RWPE2 (cell line): ENCODE results near the gene FOXF1.

Experiments used
- ATAC-seq: fragments of 200-7000 bp; cut with Tn5 transposase; 3 replicates; pipeline ENCODE4 v1.9.1; 2021; ENCODE audit warnings: low read depth
- DNase-seq: peaks from one replicate; pipeline ENCODE4 v3.0.0-alpha.2; 2020; ENCODE audit warnings: low spot score
- H3K27ac ChIP-seq: fragments of 450-650 bp; 2 replicates; pipeline ENCODE4 v1.5.1; 2017; ENCODE audit warnings: mild to moderate bottlenecking; ENCODE audit not compliant: poor library complexity, severe bottlenecking
- H3K27me3 ChIP-seq: fragments of 250-450 bp; sonication (Bioruptor Pico); 2 replicates; pipeline ENCODE4 v1.5.1; 2021; ENCODE audit warnings: mild to moderate bottlenecking, moderate library complexity; ENCODE audit not compliant: insufficient read depth, poor library complexity, severe bottlenecking
- H3K36me3 ChIP-seq: fragments of 250-450 bp; sonication (Bioruptor Pico); 2 replicates; pipeline ENCODE4 v1.5.1; 2020; ENCODE audit warnings: low read depth, mild to moderate bottlenecking, moderate library complexity
- H3K4me1 ChIP-seq: fragments of 250-450 bp; sonication (Bioruptor Pico); 2 replicates; pipeline ENCODE4 v1.5.1; 2021; ENCODE audit warnings: mild to moderate bottlenecking, moderate library complexity; ENCODE audit not compliant: insufficient read depth, poor library complexity, severe bottlenecking
- H3K4me3 ChIP-seq: fragments of 250-450 bp; sonication (Bioruptor Pico); 2 replicates; pipeline ENCODE4 v1.5.1; 2021; ENCODE audit warnings: mild to moderate bottlenecking, moderate library complexity; ENCODE audit not compliant: severe bottlenecking
- H3K9me3 ChIP-seq: fragments of 250-450 bp; sonication (Bioruptor Pico); 2 replicates; pipeline ENCODE4 v1.5.1; 2021; ENCODE audit warnings: mild to moderate bottlenecking, moderate library complexity; ENCODE audit not compliant: severe bottlenecking
- CTCF ChIP-seq: fragments of 450-650 bp; IDR thresholded peaks from one replicate; pipeline ENCODE4 v1.5.1; 2017; ENCODE audit warnings: mild to moderate bottlenecking, moderate library complexity; ENCODE audit not compliant: poor library complexity, severe bottlenecking

FOXF1 gene

GRCh38 chr16:86510465-86511261 is at the start of gene FOXF1:
FOXF1 (plus strand) TSS chr16:86510527; CDS start chr16:86510570, 43 bp downstream.
- ATAC-seq (no peak), DNase-seq (no peak)
- Histone ChIP-seq H3K9me3 (no peaks in the 10 kb centered on the region), H3K4me1 (no peaks in the 10 kb centered on the region), H3K4me3 (peak within 1 kb of the TSS; percentile 23), H3K27ac (no peak within 1 kb of the TSS), H3K36me3 (no peaks in the 10 kb centered on the region), H3K27me3 (peaks cover 99% of the 10 kb centered on the region)
- TF ChIP-seq CTCF, result no peak

- Histone ChIP-seq H3K27ac (no peak overlapping the region), H3K4me1 (no peaks in the 10 kb centered on the region), H3K27me3 (peaks cover 40% of the 10 kb centered on the region), H3K4me3 (no peak overlapping the region), H3K9me3 (no peaks in the 10 kb centered on the region), H3K36me3 (no peaks in the 10 kb centered on the region)
- DNase-seq (no peak), ATAC-seq (no peak)
- no peak for TF ChIP-seq CTCF
Observed at GRCh38 chr16:86461037-86461436, 49.3 kb upstream of the FOXF1 start.

- no peak overlapping the region for H3K27ac ChIP-seq
- DNase-seq (no peak), ATAC-seq (no peak)
- TF ChIP-seq CTCF, result no peak
- peaks cover 29% of the 10 kb centered on the region for H3K27me3 ChIP-seq
- H3K36me3 ChIP-seq, result no peaks in the 10 kb centered on the region
- H3K9me3 ChIP-seq, result no peaks in the 10 kb centered on the region
- H3K4me1 ChIP-seq, result no peaks in the 10 kb centered on the region
- no peak overlapping the region for H3K4me3 ChIP-seq
Observed at GRCh38 chr16:86462334-86463084, 47.8 kb upstream of the FOXF1 start.

- ATAC-seq (no peak), DNase-seq (no peak)
- no peak for TF ChIP-seq CTCF
- H3K36me3 ChIP-seq, result no peaks in the 10 kb centered on the region
- H3K27me3 ChIP-seq, result peaks cover 22% of the 10 kb centered on the region
- H3K4me1 ChIP-seq, result no peaks in the 10 kb centered on the region
- H3K27ac ChIP-seq, result no peak overlapping the region
- no peak overlapping the region for H3K4me3 ChIP-seq
- no peaks in the 10 kb centered on the region for H3K9me3 ChIP-seq
Observed at GRCh38 chr16:86464044-86464443, 46.3 kb upstream of the FOXF1 start.

- no peak overlapping the region for H3K27ac ChIP-seq
- H3K9me3 ChIP-seq, result no peaks in the 10 kb centered on the region
- peaks cover 22% of the 10 kb centered on the region for H3K27me3 ChIP-seq
- TF ChIP-seq CTCF, result no peak
- no peaks in the 10 kb centered on the region for H3K36me3 ChIP-seq
- no peak overlapping the region for H3K4me3 ChIP-seq
- DNase-seq (no peak), ATAC-seq (no peak)
- H3K4me1 ChIP-seq, result no peaks in the 10 kb centered on the region
Observed at GRCh38 chr16:86465434-86465833, 44.9 kb upstream of the FOXF1 start.
